Activated CD4-positive, alpha-beta T cell treated with anti-CD3 and anti-CD28 coated beads, Interleukin-10, Interleukin-2, amounts not matched to agents 100 ng/mL and 50 ng/mL, durations not matched to agents 16 hours and 8 hours (primary cell): ENCODE measurements around the gene HOXB5.

Source experiments
- DNase-seq: peaks from one replicate; pipeline ENCODE4 v3.0.0-alpha.2; 2020

The HOXB5 gene

GRCh38 chr17:48601207-48601538 lies 7.6 kb upstream of the HOXB5 start:
- no peak for DNase-seq

GRCh38 chr17:48600244-48601098 lies 6.9 kb upstream of the HOXB5 start:
- DNase-seq = no peak

- no peak for DNase-seq
These were observed 5.8 kb upstream of the HOXB5 start for GRCh38 chr17:48599354-48599753.

GRCh38 chr17:48598736-48599135 lies 5.2 kb upstream of the HOXB5 start:
- no peak for DNase-seq

- DNase-seq = peak; percentile 38
These were observed 4.4 kb upstream of the HOXB5 start for GRCh38 chr17:48597778-48598631.

GRCh38 chr17:48597528-48597777 lies 3.9 kb upstream of the HOXB5 start:
- no peak for DNase-seq

GRCh38 chr17:48596735-48597527 lies 3.4 kb upstream of the HOXB5 start:
- no peak for DNase-seq

GRCh38 chr17:48596000-48596734 lies 2.6 kb upstream of the HOXB5 start:
- peak; percentile 49 for DNase-seq

GRCh38 chr17:48595278-48595999 lies 1.9 kb upstream of the HOXB5 start:
- no peak for DNase-seq

GRCh38 chr17:48594538-48595277 lies 1.1 kb upstream of the HOXB5 start:
- no peak for DNase-seq

- DNase-seq = peak; percentile 86
These were observed 410 bp upstream of the HOXB5 start for GRCh38 chr17:48593840-48594537.

- DNase-seq = peak; percentile 20
These were observed 1.0 kb downstream of the HOXB5 start for GRCh38 chr17:48592577-48592976.

GRCh38 chr17:48592057-48592514 lies 1.5 kb downstream of the HOXB5 start:
- no peak for DNase-seq

- no peak for DNase-seq
These were observed 2.1 kb downstream of the HOXB5 start for GRCh38 chr17:48591255-48592056.

GRCh38 chr17:48590607-48591161 lies 2.9 kb downstream of the HOXB5 start:
- no peak for DNase-seq

GRCh38 chr17:48589831-48590606 lies 3.6 kb downstream of the HOXB5 start, which contains the start of gene HOXB3:
Gene HOXB3 (minus strand): TSS chr17:48590241. CDS start chr17:48552474, 37,767 bp downstream.
- DNase-seq = no peak

- no peak for DNase-seq
These were observed 4.3 kb downstream of the HOXB5 start for GRCh38 chr17:48589060-48589830.

GRCh38 chr17:48588528-48588927 lies 5.1 kb downstream of the HOXB5 start:
- DNase-seq = no peak
